GM21367 (cell line): Measurements from ENCODE around the gene VASN.
A peak's percentile ranks its signal among the peaks of the same experiment; 100 is the strongest.
"Not testable (repeated sequence)": the region's sequence is repeated elsewhere in the genome, so short reads cannot be mapped to it uniquely, and the experiment has no call there.

Experiments
- ATAC-seq: cut with Tn5 transposase; IDR thresholded peaks from one replicate; pipeline ENCODE4 v1.9.1; 2021; ENCODE audit not compliant: unreplicated experiment

The VASN gene

DNA sequence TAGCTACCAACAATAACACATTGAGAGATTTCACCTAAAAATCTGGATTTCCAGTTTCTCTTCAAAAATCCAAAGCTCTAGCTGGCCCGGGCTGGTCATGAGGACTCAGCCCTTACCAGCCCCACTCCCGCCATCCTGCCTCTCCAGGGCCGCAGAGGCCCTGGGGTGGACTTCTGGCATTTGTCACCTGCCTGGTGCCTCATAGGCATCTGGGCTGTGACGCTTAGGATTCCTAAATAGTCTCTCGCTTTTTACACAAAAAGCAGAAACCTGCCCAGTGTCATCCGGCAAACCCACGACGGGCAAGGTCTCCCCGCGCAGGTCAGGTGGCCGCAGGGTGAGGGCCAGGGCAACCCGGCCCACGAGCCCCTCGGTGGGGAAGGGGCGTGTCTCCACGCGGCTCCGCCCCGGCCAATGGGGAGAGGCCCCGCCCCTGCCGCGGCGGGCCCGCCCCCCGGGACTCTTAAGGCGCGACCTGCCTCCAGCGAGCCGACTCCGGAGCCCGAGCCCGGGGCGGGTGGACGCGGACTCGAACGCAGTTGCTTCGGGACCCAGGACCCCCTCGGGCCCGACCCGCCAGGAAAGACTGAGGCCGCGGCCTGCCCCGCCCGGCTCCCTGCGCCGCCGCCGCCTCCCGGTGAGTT, at the start of gene VASN:
TSS of gene VASN (plus strand) at position 492 of the 644 bp plus-strand sequence. CDS start 9,030 bp downstream, outside the sequence.
- ATAC-seq: peak; percentile 64

DNA sequence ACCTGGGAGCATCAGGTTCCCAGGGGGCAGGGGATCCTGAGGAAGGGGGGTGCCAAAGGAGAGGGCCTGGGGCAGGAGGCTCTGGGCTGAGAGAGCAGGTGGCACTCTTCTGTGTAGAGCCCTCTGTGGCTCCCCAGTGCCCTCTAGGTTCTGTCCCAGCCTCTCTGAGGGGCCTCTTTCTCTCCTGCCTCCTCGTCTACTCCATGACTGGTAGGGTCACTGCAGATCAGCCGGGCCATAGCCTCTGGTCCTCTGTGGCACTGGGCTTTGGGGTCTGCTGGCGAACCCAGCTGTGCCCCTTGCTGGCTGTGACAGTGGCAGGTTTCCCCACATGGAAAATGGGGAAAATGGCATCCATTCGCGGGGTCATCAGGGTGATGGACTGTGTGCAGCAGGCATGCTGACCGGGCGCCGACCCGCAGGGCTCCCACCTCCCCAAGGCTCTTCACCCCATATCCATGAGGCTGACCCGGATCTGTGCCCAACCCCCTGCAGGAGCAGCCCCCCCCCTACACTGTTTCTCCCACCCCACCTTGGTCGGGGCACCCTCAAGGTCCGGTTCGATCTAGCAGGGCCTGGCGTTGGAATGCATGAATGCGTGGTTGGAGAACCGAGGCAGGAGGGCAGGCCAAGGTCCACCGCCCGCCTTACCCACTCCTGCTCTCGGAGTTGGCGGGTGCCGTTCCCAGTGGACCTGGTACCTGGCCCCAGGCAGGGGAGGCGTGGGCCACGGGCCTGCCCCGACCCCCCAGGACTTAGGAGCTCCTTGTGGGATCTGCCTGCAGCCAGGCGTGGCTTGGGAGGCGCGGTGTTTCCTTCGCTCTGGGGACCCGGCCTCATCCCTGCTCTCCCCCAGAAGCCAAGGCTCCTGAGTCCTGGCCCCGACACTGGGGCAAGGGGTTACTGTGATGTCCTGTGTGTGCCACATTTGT, 49.3 kb upstream of the VASN start:
- ATAC-seq: no peak

DNA sequence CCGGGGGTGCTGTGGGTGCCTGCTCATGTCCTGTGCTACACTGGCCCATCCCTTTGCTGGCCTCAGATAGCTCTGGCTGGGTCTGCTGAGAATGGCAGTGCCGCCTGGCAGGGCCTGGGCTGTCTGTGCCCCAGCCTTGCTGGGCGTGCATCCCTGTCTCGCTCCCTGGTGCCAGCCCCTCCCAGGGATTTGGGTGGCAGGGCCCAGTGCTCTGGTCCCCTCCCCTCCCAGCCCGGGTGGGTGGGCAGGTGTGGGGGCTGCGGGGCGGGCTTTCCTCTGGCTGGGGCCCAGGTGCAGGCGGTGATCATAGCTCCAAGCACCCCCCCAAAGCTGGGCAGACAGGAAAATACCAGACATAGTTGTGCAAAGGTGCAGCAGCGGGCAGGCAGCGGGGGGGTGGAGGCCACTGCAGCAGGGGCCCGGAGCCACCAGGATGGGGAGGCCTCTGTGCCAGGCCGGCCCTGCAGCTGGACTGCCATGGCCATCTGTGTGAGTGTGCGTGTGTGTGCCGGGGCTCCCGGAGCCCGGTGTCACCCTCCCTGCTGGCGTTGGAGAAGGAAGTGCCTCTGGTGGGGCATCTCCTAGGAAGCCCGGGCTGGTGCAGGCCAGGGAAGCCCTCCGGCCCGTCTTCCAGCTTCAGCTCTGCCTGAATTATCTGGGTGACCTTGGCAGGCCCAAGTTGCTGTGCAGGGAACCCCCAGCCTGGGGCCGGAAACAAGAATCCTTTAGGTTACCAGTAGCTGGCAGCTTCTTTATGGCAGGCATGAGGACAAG, 48.4 kb upstream of the VASN start:
- no peak for ATAC-seq

DNA sequence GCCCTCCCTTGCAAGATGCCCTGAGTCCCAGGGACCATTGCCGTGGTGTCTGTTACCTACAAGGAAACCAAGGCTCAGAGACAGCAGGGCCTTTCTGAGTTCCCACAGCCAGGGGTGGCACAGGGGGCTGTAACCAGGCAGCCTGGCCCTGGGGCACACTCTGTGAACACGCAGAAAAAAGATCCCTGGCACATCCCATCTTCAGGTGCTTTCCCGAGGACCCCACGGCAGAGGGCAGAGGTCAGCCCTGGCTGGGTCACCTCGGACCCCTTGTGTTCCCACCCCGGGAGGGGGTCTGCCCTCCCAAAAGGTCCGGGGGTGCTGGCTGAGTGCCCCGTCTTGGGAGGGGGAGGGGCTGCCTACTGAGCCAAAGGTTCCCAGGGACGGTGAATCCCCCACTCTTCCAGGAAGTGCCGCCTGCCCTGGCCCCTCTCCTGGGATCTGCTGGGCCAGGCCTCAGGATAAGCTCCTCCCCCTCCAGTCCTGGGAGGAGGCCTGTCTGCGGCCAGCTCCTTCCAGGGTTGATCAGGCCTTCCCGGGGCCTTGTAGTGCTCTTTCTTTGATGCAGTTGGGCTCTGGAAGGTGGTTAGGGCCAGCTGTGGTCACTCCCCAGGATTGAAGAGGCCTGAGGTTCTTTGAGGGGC, 47.7 kb upstream of the VASN start:
- no peak for ATAC-seq

DNA sequence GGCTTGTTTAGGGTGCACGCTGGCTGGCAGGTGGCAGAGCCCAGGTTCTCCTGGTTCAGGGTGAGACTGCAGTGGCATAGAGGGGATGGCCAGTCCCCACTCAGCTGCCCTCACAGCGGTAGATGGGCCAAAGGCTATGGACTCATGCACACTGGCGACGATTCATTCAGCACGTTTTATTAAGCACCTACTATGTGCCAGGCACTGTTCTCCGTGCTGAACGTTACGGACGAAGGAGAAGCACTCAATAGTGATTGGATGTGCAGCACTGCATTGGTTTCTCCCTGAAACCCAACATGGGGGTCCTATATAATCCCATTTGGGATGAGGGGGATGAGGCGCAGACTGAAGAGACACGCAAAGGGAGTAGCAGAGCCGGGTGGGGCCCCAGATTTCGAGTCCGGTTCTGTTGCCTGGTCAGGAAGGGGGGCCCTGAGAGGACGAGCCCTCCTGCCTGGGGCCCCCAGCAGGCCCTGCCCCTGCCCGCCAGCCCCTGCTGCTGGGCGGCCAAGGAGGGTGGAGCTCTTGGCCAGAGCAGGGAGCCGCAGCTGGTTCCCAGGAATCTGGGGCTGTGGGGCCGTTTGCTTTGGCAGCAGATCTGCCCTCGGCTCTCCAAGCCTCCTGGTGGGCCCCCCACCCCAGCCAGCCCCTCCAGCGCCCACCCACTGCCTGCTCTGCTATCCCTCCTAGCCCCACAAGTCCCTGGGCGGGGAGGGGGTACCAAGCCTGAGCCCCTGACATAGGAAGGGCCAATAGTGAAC, 47.0 kb upstream of the VASN start:
- ATAC-seq: no peak

DNA sequence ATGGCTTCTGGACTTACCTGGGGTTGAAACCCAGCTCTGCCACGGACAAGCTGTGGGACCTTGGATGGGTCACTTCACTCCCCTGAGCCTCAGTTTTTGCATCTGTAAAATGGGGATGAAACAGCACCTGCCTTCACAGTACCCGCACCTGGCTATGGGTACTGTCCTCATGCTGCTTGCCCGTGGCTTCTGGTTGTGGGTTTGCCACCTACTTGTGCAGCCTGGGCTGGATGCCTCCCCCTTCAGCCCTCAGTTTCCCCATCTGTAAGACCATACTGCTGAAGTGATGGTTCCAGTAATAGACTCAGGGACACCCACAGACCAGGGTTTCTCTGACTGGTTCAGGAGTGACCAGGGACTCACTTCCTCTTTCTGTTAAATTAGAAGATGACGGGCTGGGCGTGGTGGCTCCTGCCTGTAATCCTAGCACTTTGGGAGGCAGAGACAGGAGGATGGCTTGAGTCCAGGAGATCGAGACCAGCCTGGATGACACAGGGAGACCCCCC, 46.3 kb upstream of the VASN start:
- ATAC-seq: no peak

DNA sequence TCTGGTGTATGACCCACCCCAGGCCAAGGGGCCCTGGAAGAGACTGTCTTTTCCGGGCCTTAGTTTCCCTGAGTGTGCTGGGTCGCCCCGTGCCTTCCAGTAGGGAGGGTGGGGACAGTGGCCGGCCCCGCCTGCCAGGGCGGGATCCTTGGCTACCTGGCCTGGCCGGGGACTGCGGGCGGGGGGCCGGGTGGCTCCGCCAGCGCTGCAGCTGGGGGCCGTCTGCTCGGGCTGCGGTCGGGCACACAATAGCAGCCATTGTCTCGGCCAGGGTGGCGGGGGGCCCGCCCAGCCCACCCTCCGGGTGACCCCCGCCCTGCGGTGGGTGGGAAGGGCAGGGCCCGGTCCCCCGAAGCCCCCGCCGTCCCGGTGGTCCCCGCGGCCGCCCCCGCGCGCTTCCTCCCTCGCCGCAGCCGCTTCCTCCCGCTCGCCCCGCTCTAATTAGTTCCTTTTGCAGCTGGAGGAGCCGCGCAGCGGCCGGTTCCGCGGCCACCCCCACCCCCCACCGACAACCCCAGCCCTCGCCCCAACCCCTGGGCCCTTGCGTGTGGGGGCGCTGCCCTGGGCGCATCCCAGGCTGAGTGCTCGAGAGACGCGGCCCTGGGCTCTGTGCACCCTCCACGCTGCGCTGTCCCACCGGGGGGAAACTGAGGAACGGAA, 44.1 kb upstream of the VASN start:
- no peak for ATAC-seq

DNA sequence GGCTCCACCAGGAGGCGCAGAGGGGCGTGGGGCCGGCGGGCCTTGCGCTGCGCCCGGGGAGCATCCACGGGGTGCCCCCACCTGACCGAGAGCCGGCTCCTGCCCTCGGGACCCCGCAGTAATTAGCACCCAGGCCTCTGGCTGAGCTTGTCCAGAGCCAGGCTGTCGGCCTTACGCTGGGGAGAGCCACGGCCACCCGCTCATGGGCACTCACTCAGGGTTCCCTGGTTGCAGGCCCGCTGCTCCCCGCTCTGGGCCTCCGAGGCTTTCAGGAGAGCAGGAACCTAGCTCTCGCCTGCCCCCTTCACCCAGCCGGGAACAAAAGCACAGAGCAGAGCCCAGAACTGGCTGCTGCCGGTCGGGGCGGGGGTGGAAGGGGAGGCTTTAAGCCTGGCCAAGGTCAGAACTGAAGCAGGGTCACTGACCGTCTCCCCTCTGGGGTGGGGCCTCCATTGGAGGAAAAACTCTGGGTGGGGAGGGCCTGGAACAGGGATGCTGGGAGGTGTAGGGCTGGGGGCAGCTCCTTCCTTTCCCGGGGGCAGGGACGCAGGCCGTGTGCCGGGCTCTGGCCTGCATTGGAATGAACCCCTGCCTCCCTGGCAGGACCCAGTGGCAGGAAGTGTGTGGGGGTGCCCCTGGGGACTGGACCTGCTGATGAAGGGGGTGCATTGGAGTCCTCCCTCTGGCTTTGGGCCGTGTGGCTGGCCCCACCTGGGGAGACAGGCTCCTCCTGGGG, 43.4 kb upstream of the VASN start:
- ATAC-seq: no peak

DNA sequence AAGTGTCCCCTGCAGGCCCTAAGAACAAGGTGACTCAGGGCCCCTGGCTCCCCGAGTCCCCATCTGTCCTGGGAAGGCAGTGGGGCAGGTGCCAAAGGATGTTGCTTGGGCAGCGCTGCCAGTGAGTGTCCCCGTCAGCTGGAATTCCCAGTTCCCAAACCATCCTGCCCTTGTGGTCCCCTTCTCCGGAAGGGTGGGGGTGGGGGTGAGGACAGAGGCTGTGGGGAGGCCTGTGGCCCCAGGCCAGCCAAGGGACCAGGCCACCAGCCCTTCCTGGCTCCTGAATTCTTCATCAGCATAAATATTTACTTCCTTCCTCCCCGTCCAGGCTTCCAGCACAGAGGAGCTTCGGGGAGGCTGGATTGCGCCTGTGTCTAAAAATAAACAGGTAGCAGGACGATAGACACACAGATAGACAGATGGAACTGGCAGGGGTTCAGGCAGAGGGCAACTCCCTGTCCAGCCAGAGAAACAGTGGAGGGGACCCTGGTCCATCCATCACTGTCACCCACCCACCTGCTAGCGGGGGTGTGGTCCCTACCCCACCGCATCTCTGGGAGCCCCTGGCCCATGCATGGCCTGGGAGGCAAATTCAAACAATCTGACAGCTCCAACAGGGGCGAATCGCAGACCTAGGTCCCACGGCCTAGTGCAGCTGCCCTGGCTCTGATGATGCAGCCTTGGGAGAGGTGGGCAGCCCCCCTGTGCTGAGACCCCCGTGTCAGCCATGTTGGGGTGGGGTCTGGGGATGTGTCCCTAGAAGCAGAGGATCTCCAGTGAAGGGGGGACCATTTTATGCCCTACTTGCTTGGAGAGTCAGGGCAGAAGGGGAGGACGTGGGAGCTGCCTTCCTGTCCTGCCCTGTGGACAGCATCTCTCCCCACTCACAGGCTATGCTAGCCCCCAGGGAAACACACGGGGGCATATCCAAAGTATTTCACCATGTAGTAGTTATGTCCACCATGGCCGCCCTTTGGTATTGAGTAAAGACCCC, 42.6 kb upstream of the VASN start:
- no peak for ATAC-seq

DNA sequence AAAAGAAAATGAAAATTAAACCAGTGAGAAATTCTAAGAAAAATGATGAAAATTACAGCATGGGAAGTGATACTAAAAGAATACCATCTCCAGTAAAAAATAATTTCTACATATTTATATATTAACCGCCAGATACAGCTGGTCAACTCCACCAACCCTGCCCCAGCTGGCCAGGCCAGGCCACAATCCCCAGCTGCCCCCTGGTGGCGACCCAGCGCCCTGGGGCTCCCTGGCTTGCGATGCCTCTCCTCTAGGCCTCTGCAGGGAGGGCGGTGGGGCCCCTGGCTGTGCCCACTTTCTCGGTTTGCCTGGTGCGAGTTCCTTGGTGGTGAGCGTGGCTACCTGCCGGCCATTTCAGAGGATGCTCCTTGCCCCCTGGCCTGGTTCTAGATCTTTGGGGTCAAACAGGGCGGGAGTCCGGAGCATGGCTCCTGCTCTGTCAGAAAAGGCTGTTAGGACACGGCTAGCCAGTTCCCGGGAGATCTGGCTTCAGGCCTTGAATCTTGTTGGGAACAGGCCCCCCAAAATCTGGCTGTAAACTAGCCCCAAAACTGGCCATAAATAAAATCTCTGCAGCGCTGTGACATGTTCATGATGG, 41.3 kb upstream of the VASN start:
- no peak for ATAC-seq

DNA sequence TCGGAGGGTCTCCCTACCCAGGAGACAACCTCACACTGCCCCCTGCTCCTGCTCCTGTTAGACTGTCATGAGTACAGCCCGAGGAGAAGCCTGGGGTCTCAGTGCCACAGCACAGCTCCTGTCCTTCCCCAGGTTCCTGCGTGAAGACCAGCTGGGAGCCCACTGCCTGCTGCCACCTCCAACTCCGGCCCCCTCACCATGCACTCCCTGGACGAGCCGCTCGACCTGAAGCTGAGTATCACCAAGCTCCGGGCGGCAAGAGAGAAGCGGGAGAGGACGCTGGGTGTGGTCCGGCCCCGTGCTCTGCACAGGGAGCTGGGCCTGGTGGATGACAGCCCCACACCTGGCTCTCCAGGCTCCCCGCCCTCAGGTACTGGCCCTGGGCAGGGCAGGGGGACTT, 39.6 kb upstream of the VASN start:
- ATAC-seq: no peak

DNA sequence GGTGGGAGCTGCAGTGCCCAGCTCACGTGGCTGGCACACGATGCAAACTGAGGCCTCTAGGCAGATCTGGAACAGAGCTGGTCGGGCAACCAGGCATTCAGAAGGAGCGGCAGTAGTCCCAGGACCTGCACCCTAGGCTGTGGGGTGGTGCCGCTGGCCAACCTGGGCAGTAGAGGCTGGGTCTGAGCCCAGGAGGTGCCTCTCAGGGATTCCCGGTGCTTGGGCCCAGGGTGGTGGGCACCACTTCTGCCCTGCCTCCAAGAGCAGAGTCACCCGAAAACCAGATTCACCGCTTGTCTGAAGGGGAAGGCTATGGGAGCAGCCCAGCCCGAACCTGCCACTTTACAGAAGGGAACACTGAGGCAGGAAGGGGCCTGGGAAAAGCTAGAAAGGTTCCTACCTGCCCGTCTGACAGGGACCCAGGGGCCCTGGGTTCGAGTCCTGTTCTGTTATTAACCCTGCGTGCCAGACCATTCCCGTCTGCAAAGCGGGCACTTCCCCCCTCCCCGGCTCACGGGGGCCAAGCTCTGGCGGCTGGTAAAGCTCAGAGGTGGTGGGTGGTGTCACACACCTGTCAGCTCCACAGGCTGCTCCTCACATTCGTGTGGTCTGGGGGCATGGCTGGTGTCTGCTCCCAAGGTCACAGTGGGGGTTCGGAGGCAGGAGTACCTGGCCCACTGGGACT, 38.9 kb upstream of the VASN start:
- no peak for ATAC-seq

DNA sequence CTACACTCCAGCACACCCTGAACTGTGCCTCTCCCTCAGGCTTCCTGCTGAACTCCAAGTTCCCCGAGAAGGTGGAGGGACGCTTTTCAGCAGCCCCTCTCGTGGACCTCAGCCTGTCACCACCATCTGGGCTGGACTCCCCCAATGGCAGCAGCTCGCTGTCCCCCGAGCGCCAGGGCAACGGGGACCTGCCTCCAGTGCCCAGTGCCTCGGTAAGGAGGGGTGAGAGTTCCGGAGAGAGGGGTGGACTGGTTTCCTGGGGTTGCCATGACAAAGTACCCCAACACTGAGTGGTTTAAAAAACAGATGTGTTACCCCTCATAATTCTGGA, 38.4 kb upstream of the VASN start:
- ATAC-seq: no peak

DNA sequence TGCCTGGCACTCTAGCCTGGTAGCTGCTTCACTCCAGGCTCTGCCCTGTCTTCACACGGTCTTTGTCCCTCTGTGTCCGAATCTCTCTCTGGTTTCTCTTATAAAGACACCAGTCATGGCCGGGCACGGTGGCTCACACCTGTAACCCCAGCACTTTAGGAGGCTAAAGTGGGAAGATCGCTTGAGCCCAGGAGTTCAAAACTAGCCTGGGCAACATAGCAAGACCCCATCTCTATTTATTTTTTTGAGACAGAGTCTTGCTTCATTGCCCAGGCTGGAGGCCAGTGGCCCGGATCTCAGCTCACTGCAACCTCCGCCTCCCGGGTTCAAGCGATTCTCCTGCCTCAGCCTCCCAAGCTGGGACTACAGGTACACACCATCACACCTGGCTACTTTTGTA, 37.9 kb upstream of the VASN start:
- not testable (repeated sequence) for ATAC-seq

DNA sequence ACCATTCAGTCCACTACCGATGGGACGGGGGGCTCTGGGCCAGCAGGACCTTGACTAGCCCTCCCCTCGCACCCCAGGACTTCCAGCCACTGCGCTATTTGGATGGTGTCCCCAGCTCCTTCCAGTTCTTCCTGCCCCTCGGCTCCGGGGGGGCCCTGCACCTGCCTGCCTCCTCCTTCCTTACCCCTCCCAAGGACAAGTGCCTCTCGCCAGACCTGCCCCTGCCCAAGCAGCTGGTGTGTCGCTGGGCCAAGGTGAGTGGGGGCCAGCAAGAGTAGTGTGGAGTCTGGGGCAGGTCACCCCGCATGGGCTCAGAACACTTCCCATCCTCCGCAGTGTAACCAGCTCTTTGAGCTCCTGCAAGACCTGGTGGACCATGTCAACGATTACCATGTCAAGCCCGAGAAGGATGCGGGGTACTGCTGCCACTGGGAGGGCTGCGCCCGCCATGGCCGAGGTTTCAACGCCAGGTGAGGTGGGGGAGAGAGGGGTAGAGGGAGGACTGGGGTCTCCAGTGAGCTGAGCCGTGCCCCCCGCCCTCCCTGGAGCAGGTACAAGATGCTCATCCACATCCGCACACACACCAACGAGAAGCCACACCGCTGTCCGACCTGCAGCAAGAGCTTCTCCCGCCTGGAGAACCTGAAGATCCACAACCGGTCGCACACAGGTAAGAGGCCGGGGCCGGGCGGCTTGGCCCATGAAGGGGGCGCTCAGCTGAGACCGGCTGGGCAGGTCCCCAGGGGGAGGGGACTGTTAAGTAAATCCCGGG, 36.7 kb upstream of the VASN start:
- no peak for ATAC-seq
